Parathyroid adenoma (tissue), 2 donors: ENCODE results near the gene SMOC2.

Source experiments
- H2AFZ ChIP-seq: fragments of 300-600 bp; sonication (generic); one replicate; pipeline ENCODE4 v1.7.0; 2017; ENCODE audit warnings: antibody characterized with exemption, mild to moderate bottlenecking
- H3K27ac ChIP-seq: fragments of 300-600 bp; sonication (generic); one replicate; pipeline ENCODE4 v1.7.0; 2017
- H3K27me3 ChIP-seq: fragments of 300-600 bp; sonication (generic); one replicate; pipeline ENCODE4 v1.7.0; 2017; ENCODE audit warnings: low read length; ENCODE audit not compliant: control insufficient read depth, insufficient read depth
- H3K36me3 ChIP-seq: fragments of 300-600 bp; sonication (generic); one replicate; pipeline ENCODE4 v1.7.0; 2017; ENCODE audit warnings: low read length; ENCODE audit not compliant: control insufficient read depth, insufficient read depth
- H3K4me1 ChIP-seq: fragments of 300-600 bp; sonication (generic); one replicate; pipeline ENCODE4 v1.7.0; 2017; ENCODE audit warnings: control low read depth
- H3K4me2 ChIP-seq: fragments of 300-600 bp; sonication (generic); one replicate; pipeline ENCODE4 v1.7.0; 2017; ENCODE audit warnings: low read length
- H3K4me3 ChIP-seq: fragments of 300-600 bp; sonication (generic); one replicate; pipeline ENCODE4 v1.7.0; 2017; ENCODE audit warnings: low read depth, low read length
- H3K79me2 ChIP-seq: fragments of 300-600 bp; sonication (generic); one replicate; pipeline ENCODE4 v1.7.0; 2017; ENCODE audit warnings: control low read depth
- H3K9ac ChIP-seq: fragments of 300-600 bp; sonication (generic); one replicate; pipeline ENCODE4 v1.7.0; 2017; ENCODE audit warnings: mild to moderate bottlenecking
- H3K9me3 ChIP-seq: fragments of 300-600 bp; sonication (generic); one replicate; pipeline ENCODE4 v1.7.0; 2017; ENCODE audit warnings: low read length; ENCODE audit not compliant: control insufficient read depth
- CTCF ChIP-seq: fragments of 300-600 bp; sonication (generic); IDR thresholded peaks from one replicate; pipeline ENCODE4 v1.7.0; 2017; ENCODE audit warnings: antibody characterized with exemption, mild to moderate bottlenecking
- donor health status: primary hyperparathyroidism.

SMOC2 gene

GRCh38 chr6:168555618-168556273 lies 114.8 kb downstream of the SMOC2 start:
- Histone ChIP-seq H3K27me3 (no peaks in the 10 kb centered on the region), H2AFZ (no peak overlapping the region), H3K9ac (no peak overlapping the region), H3K27ac (no peak overlapping the region), H3K4me2 (no peak overlapping the region), H3K9me3 (no peaks in the 10 kb centered on the region), H3K36me3 (no peaks in the 10 kb centered on the region), H3K4me1 (no peaks in the 10 kb centered on the region), H3K4me3 (no peak overlapping the region), H3K79me2 (no peaks in the 10 kb centered on the region)
- no peak for TF ChIP-seq CTCF

GRCh38 chr6:168557512-168557911 lies 116.5 kb downstream of the SMOC2 start:
- Histone ChIP-seq H3K79me2 (no peaks in the 10 kb centered on the region), H3K27me3 (no peaks in the 10 kb centered on the region), H3K4me2 (no peak overlapping the region), H2AFZ (no peak overlapping the region), H3K36me3 (no peaks in the 10 kb centered on the region), H3K27ac (no peak overlapping the region), H3K4me1 (no peaks in the 10 kb centered on the region), H3K9me3 (no peaks in the 10 kb centered on the region), H3K4me3 (no peak overlapping the region), H3K9ac (no peak overlapping the region)
- TF ChIP-seq CTCF, result no peak

- H3K27ac ChIP-seq, result no peak overlapping the region
- no peaks in the 10 kb centered on the region for H3K79me2 ChIP-seq
- no peak overlapping the region for H3K9ac ChIP-seq
- no peaks in the 10 kb centered on the region for H3K27me3 ChIP-seq
- no peak overlapping the region for H3K4me2 ChIP-seq
- no peaks in the 10 kb centered on the region for H3K9me3 ChIP-seq
- no peaks in the 10 kb centered on the region for H3K4me1 ChIP-seq
- no peak for TF ChIP-seq CTCF
- H3K4me3 ChIP-seq, result no peak overlapping the region
- H3K36me3 ChIP-seq, result no peaks in the 10 kb centered on the region
- no peak overlapping the region for H2AFZ ChIP-seq
Observed at GRCh38 chr6:168558686-168559085, 117.7 kb downstream of the SMOC2 start.

GRCh38 chr6:168559574-168560098 lies 118.7 kb downstream of the SMOC2 start:
- no peaks in the 10 kb centered on the region for H3K9me3 ChIP-seq

More at GRCh38 chr6:168559574-168560098, 118.7 kb downstream of the SMOC2 start:
- Histone ChIP-seq H3K27me3 (no peaks in the 10 kb centered on the region), H2AFZ (no peak overlapping the region), H3K4me2 (no peak overlapping the region), H3K9ac (no peak overlapping the region), H3K4me3 (no peak overlapping the region), H3K4me1 (no peaks in the 10 kb centered on the region), H3K27ac (no peak overlapping the region), H3K36me3 (no peaks in the 10 kb centered on the region), H3K79me2 (no peaks in the 10 kb centered on the region)
- no peak for TF ChIP-seq CTCF
